AG04449 (cell line): ENCODE results near the gene PPP1R16B.

Experiments
- CTCF ChIA-PET: fragments of 350-600 bp; formaldehyde crosslinking; extraction: SDS; loops from one replicate; lab custom pipeline; 2021; ENCODE audit warnings: antibody characterized with exemption; lab: Yijun Ruan, JAX
- POLR2A ChIA-PET: fragments of 400-600, 350-600 bp; formaldehyde crosslinking; extraction: SDS; loops from one replicate; lab custom pipeline; 2020; ENCODE audit warnings: antibody characterized with exemption, inconsistent platforms; lab: Yijun Ruan, JAX
- DNase-seq: peaks from one replicate; pipeline ENCODE4 v3.0.0-alpha.2; 2010; ENCODE audit warnings: low read depth, low spot score
- H3K4me3 ChIP-seq: 2 replicates; pipeline ENCODE4 v1.5.1; 2011; ENCODE audit warnings: low read depth, mild to moderate bottlenecking, control low read depth, low read length
- CTCF ChIP-seq: IDR thresholded peaks from one replicate; pipeline ENCODE4 v1.5.1; 2011; ENCODE audit warnings: mild to moderate bottlenecking, moderate library complexity, low read length, control low read depth, inconsistent platforms; ENCODE audit not compliant: insufficient read depth; ENCODE audit errors: missing control alignments

Gene PPP1R16B

GRCh38 chr20:38828514-38829295 is 23.2 kb downstream of the PPP1R16B start:
- ChIA-PET CTCF (interaction anchor here (1.2 kb wide), 1 partner anchor 11 kb away, joined by 3 read pairs; no protein-coding TSS in a partner anchor), POLR2A (no interaction called here)
- H3K4me3 ChIP-seq = no peak overlapping the region
- no peak for TF ChIP-seq CTCF
- DNase-seq = no peak

GRCh38 chr20:38829296-38829875 is 23.9 kb downstream of the PPP1R16B start:
- TF ChIP-seq CTCF = no peak
- CTCF ChIA-PET = no interaction called here
- H3K4me3 ChIP-seq = no peak overlapping the region
- POLR2A ChIA-PET = no interaction called here
- DNase-seq = no peak

GRCh38 chr20:38830356-38830755 is 24.9 kb downstream of the PPP1R16B start:
- TF ChIP-seq CTCF = no peak
- H3K4me3 ChIP-seq = no peak overlapping the region
- DNase-seq = no peak
- ChIA-PET POLR2A (no interaction called here), CTCF (no interaction called here)

- H3K4me3 ChIP-seq = no peak overlapping the region
- ChIA-PET CTCF (no interaction called here), POLR2A (no interaction called here)
- no peak for TF ChIP-seq CTCF
- DNase-seq = no peak
Measured at GRCh38 chr20:38831049-38831691, 25.7 kb downstream of the PPP1R16B start.

GRCh38 chr20:38831995-38832620 is 26.6 kb downstream of the PPP1R16B start:
- POLR2A ChIA-PET = no interaction called here

More at GRCh38 chr20:38831995-38832620, 26.6 kb downstream of the PPP1R16B start:
- no peak for TF ChIP-seq CTCF
- H3K4me3 ChIP-seq = no peak overlapping the region
- DNase-seq = no peak
- CTCF ChIA-PET = no interaction called here
